Panc1 (cell line): Measurements from ENCODE around the gene C5orf63. TPM values are rescaled to one million over a fixed set of nuclear protein-coding genes. Genes with fewer than 3 reads are reported as not detected.

Experiments used
- ATAC-seq: fragments of 200-7000 bp; cut with Tn5 transposase; 2 replicates; pipeline ENCODE4 v1.9.1; 2020; ENCODE audit warnings: mild to moderate bottlenecking, moderate library complexity
- BruUV-seq: library from RNA; stranded (reverse); fragments of 400-500 nt; replicated peaks from 2 replicates; lab custom pipeline; 2021; lab: Mats Ljungman, UMichigan
- CTCF ChIA-PET: fragments of 300-600 bp; sonication (Branson Sonifier 250); formaldehyde crosslinking; loops from one replicate; lab custom pipeline; 2022; ENCODE audit warnings: antibody characterized with exemption; lab: Charles Lee
- POLR2A ChIA-PET: fragments of 300-600 bp; sonication (Branson Sonifier 250); formaldehyde crosslinking; loops from one replicate; lab custom pipeline; 2022; ENCODE audit warnings: antibody characterized with exemption; lab: Charles Lee
- DNase-seq: peaks from one replicate; pipeline ENCODE4 v3.0.0-alpha.2; 2010; ENCODE audit warnings: low read depth, low spot score
- H3K27ac ChIP-seq: 2 replicates; pipeline ENCODE4 v1.5.1; 2011; ENCODE audit warnings: mild to moderate bottlenecking, low read length, inconsistent platforms
- H3K27me3 ChIP-seq: fragments of 200-500 bp; sonication (Bioruptor generic); 2 replicates; pipeline ENCODE4 v1.6.0; 2014; ENCODE audit warnings: low read length, inconsistent platforms; ENCODE audit not compliant: control insufficient read depth, insufficient read depth
- H3K36me3 ChIP-seq: fragments of 200-500 bp; sonication (Bioruptor generic); 2 replicates; pipeline ENCODE4 v1.5.1; 2014; ENCODE audit warnings: inconsistent platforms, mild to moderate bottlenecking, low read length, moderate library complexity; ENCODE audit not compliant: control insufficient read depth, insufficient read depth
- H3K4me1 ChIP-seq: 2 replicates; pipeline ENCODE4 v1.5.1; 2011; ENCODE audit warnings: inconsistent platforms, mild to moderate bottlenecking, low read length, moderate library complexity; ENCODE audit not compliant: control insufficient read depth, insufficient read depth
- H3K4me3 ChIP-seq, 2 experiments: 2 replicates each; pipeline ENCODE4 v1.5.1; 2011 to 2012; ENCODE audit warnings: low read depth in 2 of 2, low read length in 2 of 2, mild to moderate bottlenecking in 2 of 2, inconsistent platforms in 1 of 2, moderate library complexity in 1 of 2
- H3K9me3 ChIP-seq: fragments of 200-500 bp; sonication (Bioruptor generic); 2 replicates; pipeline ENCODE4 v1.5.1; 2014; ENCODE audit warnings: low read depth, mild to moderate bottlenecking, inconsistent platforms, low read length, moderate library complexity; ENCODE audit not compliant: control insufficient read depth, insufficient read depth
- POLR2AphosphoS5 ChIP-seq: IDR thresholded peaks from 2 replicates; pipeline ENCODE4 v1.6.1; 2012; ENCODE audit warnings: mild to moderate bottlenecking, low read depth, low read length, moderate library complexity
- REST ChIP-seq, 2 experiments: IDR thresholded peaks; 2 replicates each; pipeline ENCODE4 v1.6.1; 2011 to 2012; ENCODE audit warnings: low read depth in 2 of 2, control low read depth in 1 of 2, low read length in 1 of 2, mild to moderate bottlenecking in 1 of 2, moderate library complexity in 1 of 2; ENCODE audit not compliant: insufficient read depth in 1 of 2
- SIN3A ChIP-seq: IDR thresholded peaks from 2 replicates; pipeline ENCODE4 v1.6.1; 2012; ENCODE audit warnings: low read depth, mild to moderate bottlenecking, low read length, moderate library complexity, borderline replicate concordance; ENCODE audit not compliant: insufficient read depth
- TCF7L2 ChIP-seq: IDR thresholded peaks from 2 replicates; pipeline ENCODE4 v1.6.1; 2011; ENCODE audit warnings: mild to moderate bottlenecking, low read depth, low read length, inconsistent platforms
- in situ Hi-C: cut with HindIII; loops from 2 replicates; pipeline ENCODE4 v1.10.0; 2016; ENCODE audit warnings: low sequenced_read_pairs, low pct_unique_long_range_greater_than_20kb
- intact Hi-C: fragments of 100-400 bp; cut with micrococcal nuclease; formaldehyde crosslinking; loops from one replicate; pipeline ENCODE4 v1.10.0; 2022; ENCODE audit not compliant: unreplicated experiment
- total RNA-seq: library from RNA; stranded (reverse); gene quantifications from one replicate; pipeline ENCODE4 v1.2.1, GENCODE V29; 2021; ENCODE audit not compliant: unreplicated experiment
- TF ChIP-seq, protein P1 (sequence below): fragments of 450-650 bp; IDR thresholded peaks from 2 replicates; pipeline ENCODE4 v1.5.1; 2017; ENCODE audit warnings: mild to moderate bottlenecking

Gene C5orf63
- total RNA-seq, 1 experiment from 2014 or later, result 9.8 TPM

DNA sequence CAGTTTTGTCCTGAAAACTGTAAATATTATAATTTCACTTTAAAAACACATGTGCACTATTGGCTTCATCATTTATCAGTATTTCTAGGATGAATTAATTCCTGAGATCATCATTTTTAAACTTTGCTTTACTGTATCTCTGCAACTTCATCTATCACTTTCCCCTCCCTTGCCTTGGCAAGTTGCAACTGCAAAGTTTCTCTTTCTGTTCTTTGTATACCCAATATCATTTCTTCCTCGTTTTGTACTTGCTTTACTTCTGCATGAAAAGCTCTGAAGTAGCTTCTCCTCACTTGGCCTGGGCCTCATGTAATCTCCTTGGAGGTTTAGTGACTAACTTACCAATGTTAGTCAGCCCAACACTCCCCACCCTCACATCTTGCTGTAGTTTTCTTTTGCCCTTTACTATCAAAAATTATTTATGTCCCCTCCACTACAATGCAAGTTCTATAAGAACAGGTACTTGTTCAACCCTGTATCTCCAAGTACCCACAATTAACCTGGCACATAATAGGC lies 12.8 kb downstream of the C5orf63 start:
- ChIA-PET CTCF (no interaction called here), POLR2A (no interaction called here)
- DNase-seq (no peak), ATAC-seq (no peak)
- in situ Hi-C loops, result no loop called here
- Histone ChIP-seq H3K4me3 (no peak overlapping the region), H3K27ac (no peak overlapping the region), H3K4me1 (no peaks in the 10 kb centered on the region), H3K9me3 (no peaks in the 10 kb centered on the region), H3K36me3 (no peaks in the 10 kb centered on the region), H3K27me3 (no peaks in the 10 kb centered on the region)
- intact Hi-C loops, result no loop called here
- TF ChIP-seq REST (IDR thresholded peaks at IDR 0.05; ENCODE audit: insufficient read depth in 1 of 2, low read depth in 2 of 2, low read length in 1 of 2), result no peak
- no peak for TF ChIP-seq POLR2AphosphoS5
- TF ChIP-seq TCF7L2, result no peak
- TF ChIP-seq, protein P1, sequence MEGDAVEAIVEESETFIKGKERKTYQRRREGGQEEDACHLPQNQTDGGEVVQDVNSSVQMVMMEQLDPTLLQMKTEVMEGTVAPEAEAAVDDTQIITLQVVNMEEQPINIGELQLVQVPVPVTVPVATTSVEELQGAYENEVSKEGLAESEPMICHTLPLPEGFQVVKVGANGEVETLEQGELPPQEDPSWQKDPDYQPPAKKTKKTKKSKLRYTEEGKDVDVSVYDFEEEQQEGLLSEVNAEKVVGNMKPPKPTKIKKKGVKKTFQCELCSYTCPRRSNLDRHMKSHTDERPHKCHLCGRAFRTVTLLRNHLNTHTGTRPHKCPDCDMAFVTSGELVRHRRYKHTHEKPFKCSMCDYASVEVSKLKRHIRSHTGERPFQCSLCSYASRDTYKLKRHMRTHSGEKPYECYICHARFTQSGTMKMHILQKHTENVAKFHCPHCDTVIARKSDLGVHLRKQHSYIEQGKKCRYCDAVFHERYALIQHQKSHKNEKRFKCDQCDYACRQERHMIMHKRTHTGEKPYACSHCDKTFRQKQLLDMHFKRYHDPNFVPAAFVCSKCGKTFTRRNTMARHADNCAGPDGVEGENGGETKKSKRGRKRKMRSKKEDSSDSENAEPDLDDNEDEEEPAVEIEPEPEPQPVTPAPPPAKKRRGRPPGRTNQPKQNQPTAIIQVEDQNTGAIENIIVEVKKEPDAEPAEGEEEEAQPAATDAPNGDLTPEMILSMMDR, result no peak
- TF ChIP-seq SIN3A, result no peak
- no TSS peak for BruUV-seq

GRCh38 chr5:127056896-127057295 lies 16.4 kb downstream of the C5orf63 start:
- Histone ChIP-seq H3K4me3 (no peak overlapping the region), H3K4me1 (no peaks in the 10 kb centered on the region), H3K9me3 (no peaks in the 10 kb centered on the region), H3K36me3 (no peaks in the 10 kb centered on the region), H3K27ac (no peak overlapping the region), H3K27me3 (no peaks in the 10 kb centered on the region)
- no TSS peak for BruUV-seq
- in situ Hi-C loops, result no loop called here
- CTCF ChIA-PET, result no interaction called here
- intact Hi-C loops, result no loop called here
- POLR2A ChIA-PET, result no interaction called here
- ATAC-seq (no peak), DNase-seq (no peak)
- no peak for TF ChIP-seq TCF7L2
- TF ChIP-seq POLR2AphosphoS5, result no peak
- TF ChIP-seq, protein P1, result no peak
- no peak for TF ChIP-seq SIN3A
- no peak for TF ChIP-seq REST (IDR thresholded peaks at IDR 0.05; ENCODE audit: insufficient read depth in 1 of 2, low read depth in 2 of 2, low read length in 1 of 2)
